HCT116 (cell line): ENCODE measurements around the gene SULT1B1.

ENCODE experiments used
- EZH2phosphoT487 ChIP-seq: fragments of 200-600 bp; IDR thresholded peaks from 2 replicates; pipeline ENCODE4 v1.6.1; 2018; ENCODE audit warnings: antibody characterized with exemption, borderline replicate concordance
- POLR2AphosphoS5 ChIP-seq: IDR thresholded peaks from 2 replicates; pipeline ENCODE4 v1.6.1; 2011; ENCODE audit warnings: mild to moderate bottlenecking, low read depth, low read length, moderate library complexity
- SP1 ChIP-seq: IDR thresholded peaks from 2 replicates; pipeline ENCODE4 v1.6.1; 2012; ENCODE audit warnings: low read depth
- SRF ChIP-seq: IDR thresholded peaks from 2 replicates; pipeline ENCODE4 v1.6.1; 2012; ENCODE audit warnings: low read depth
- ZNF274 ChIP-seq: fragments of 200-500 bp; sonication (Bioruptor generic); IDR thresholded peaks from 2 replicates; pipeline ENCODE4 v1.6.1; 2014; ENCODE audit warnings: mild to moderate bottlenecking, low read depth, low read length, inconsistent platforms
- TF ChIP-seq, protein P1 (sequence below): IDR thresholded peaks from 2 replicates; pipeline ENCODE4 v1.6.1; 2012
- TF ChIP-seq, protein P2 (sequence below): IDR thresholded peaks from 2 replicates; pipeline ENCODE4 v1.6.1; 2012

DNA sequence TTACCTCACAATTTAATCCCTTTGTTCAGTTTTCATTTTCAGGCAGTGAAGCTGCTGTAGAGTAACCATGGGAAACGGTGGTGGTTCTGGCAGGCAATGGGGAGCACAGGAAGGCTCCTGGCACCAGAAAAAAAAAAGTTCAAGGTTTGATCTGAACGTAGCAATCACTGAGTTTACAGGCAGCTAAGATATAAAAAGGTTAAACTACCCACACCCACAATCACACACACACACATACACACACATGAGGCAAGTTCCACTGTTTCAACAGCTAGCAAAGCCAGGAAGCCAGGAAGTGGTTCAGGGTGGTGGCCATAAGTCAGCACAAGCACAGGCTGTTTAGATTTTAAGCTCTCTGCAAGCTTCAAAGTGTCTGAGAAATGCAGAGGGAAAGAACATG lies at the start of gene SULT1B1:
- TF ChIP-seq SRF (no peak), POLR2AphosphoS5 (no peak), ZNF274 (no peak), EZH2phosphoT487 (no peak), SP1 (no peak)
- TF ChIP-seq, protein P1, sequence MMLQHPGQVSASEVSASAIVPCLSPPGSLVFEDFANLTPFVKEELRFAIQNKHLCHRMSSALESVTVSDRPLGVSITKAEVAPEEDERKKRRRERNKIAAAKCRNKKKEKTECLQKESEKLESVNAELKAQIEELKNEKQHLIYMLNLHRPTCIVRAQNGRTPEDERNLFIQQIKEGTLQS: no peak
- TF ChIP-seq, protein P2, sequence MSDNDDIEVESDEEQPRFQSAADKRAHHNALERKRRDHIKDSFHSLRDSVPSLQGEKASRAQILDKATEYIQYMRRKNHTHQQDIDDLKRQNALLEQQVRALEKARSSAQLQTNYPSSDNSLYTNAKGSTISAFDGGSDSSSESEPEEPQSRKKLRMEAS: no peak
